NT2/D1 (cell line): ENCODE measurements around the gene B3GALT5.

Source experiments
- YY1 ChIP-seq: IDR thresholded peaks from 2 replicates; pipeline ENCODE4 v1.6.1; 2011; ENCODE audit not compliant: insufficient read length, insufficient read depth
- ZNF274 ChIP-seq: IDR thresholded peaks from 2 replicates; pipeline ENCODE4 v1.6.1; 2011; ENCODE audit warnings: mild to moderate bottlenecking, low read depth, low read length

GRCh38 chr21:39644062-39644560 lies 31.4 kb downstream of the B3GALT5 start:
- TF ChIP-seq YY1: no peak
- TF ChIP-seq ZNF274: no peak
